Psoas muscle (tissue), 8 donors: ENCODE measurements around the gene SLC25A29. TPM values are rescaled to one million over a fixed set of nuclear protein-coding genes. Genes with fewer than 3 reads are reported as not detected.

Experiments used
- ATAC-seq, 4 donors: fragments of 200-7000 bp; cut with Tn5 transposase; one replicate each; pipeline ENCODE4 v1.9.1; 2020; ENCODE audit warnings: moderate library complexity in 3 of 4, mild to moderate bottlenecking in 2 of 4
- DNase-seq, 2 donors: peaks; one replicate each; pipeline ENCODE4 v3.0.0-alpha.2; 2020
- H3K27ac ChIP-seq: fragments of 200-600 bp; one replicate; pipeline ENCODE4 v1.8.0; 2022
- H3K27me3 ChIP-seq, 3 donors: fragments of 200-600 bp in 1 of 3; one replicate each; pipeline versions ENCODE4 v1.6.1 to v1.8.0; 2013 to 2022; ENCODE audit warnings: low read length in 2 of 3, mild to moderate bottlenecking in 2 of 3, moderate library complexity in 1 of 3; ENCODE audit not compliant: insufficient read depth in 3 of 3
- H3K36me3 ChIP-seq, 2 donors: fragments of 200-600 bp in 1 of 2; one replicate each; pipeline versions ENCODE4 v1.6.1 to v1.8.0; 2013 to 2022; ENCODE audit warnings: low read depth in 1 of 2, mild to moderate bottlenecking in 1 of 2, moderate library complexity in 1 of 2; ENCODE audit not compliant: insufficient read depth in 1 of 2
- H3K4me1 ChIP-seq: fragments of 200-600 bp; one replicate; pipeline ENCODE4 v1.8.0; 2022
- H3K4me3 ChIP-seq: fragments of 200-600 bp; one replicate; pipeline ENCODE4 v1.8.0; 2022; ENCODE audit warnings: mild to moderate bottlenecking
- H3K9me3 ChIP-seq: fragments of 200-600 bp; one replicate; pipeline ENCODE4 v1.8.0; 2022
- WGBS, 3 donors: extraction: QIAGEN DNeasy Blood & Tissue Kit; methylation state at CpG; one replicate each; pipeline versions ENCODE4 v1.1.6 to v1.1.7; 2013; 5-methylcytosine and 5-hydroxymethylcytosine counted together
- intact Hi-C, 2 donors: fragments of 100-400 bp; cut with DNase I; formaldehyde crosslinking; loops; one replicate each; pipeline versions ENCODE4 v1.11.0 to v1.14.2; 2022
- polyA plus RNA-seq, 3 donors: library from polyadenylated mRNA; stranded (reverse); fragments of 200-250 nt; gene quantifications; one replicate each; pipeline ENCODE4 v1.2.3, GENCODE V29; 2013
- total RNA-seq, 4 donors: library from RNA; stranded (reverse); fragmentation: NEBNext Ultra II Directional in 2 of 4; extraction: Animal tissue kit (Norgen Biotek cat#: 25700) in 2 of 4; gene quantifications; one replicate each; pipeline versions ENCODE4 v1.2.1 to v1.2.4, GENCODE V29; 2021 to 2023
- TF ChIP-seq, protein P1 (sequence below): fragments of 200-600 bp; IDR thresholded peaks from one replicate; pipeline ENCODE4 v1.8.0; 2022; ENCODE audit warnings: antibody characterized with exemption
- donor health status: healthy with polysubstance abuse.
- donor health status: DM: no; HTN: no; CAD: no; lungs with moderate emphysema.
- donor health status: Bipolar disorder and iron deficiency.
- donor health status: healthy.
- donor health status: DM: yes; HTN: yes; CAD: no.
- donor health status: DM: no; HTN: no; CAD: no.
- donor health status: DM: no; HTN: no; CAD: no.
- donor health status: DM: yes; HTN: yes; CAD: no.

Gene SLC25A29
- total and polyA plus RNA-seq, 7 donors, result 4.5 to 14.8 (median 6.7) TPM

DNA sequence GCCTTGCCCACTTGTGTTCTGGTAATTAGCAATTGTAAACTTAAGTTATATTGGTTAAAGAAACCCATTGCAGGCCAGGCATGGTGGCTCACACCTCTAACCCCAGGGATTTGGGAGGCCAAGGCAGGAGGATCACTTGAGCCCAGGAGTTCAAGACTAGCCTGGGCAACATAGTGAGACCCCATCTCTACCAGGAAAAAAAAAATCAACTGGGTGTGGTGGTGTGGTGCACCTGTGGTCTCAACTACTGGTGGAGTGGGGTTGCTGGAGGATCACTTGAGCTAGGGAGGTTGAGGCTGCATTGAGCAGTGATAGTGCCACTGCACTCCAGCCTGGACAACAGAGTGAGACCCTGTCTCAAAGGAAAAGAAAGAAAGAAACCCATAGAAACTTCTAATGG lies 53.6 kb downstream of the SLC25A29 start:
- Histone ChIP-seq H3K36me3 (no peaks in the 10 kb centered on the region), H3K27ac (no peak overlapping the region), H3K4me3 (no peak overlapping the region), H3K4me1 (peaks cover 54% of the 10 kb centered on the region), H3K9me3 (no peaks in the 10 kb centered on the region), H3K27me3 (no peaks in the 10 kb centered on the region)
- TF ChIP-seq, protein P1, sequence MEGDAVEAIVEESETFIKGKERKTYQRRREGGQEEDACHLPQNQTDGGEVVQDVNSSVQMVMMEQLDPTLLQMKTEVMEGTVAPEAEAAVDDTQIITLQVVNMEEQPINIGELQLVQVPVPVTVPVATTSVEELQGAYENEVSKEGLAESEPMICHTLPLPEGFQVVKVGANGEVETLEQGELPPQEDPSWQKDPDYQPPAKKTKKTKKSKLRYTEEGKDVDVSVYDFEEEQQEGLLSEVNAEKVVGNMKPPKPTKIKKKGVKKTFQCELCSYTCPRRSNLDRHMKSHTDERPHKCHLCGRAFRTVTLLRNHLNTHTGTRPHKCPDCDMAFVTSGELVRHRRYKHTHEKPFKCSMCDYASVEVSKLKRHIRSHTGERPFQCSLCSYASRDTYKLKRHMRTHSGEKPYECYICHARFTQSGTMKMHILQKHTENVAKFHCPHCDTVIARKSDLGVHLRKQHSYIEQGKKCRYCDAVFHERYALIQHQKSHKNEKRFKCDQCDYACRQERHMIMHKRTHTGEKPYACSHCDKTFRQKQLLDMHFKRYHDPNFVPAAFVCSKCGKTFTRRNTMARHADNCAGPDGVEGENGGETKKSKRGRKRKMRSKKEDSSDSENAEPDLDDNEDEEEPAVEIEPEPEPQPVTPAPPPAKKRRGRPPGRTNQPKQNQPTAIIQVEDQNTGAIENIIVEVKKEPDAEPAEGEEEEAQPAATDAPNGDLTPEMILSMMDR, result no peak
- DNase-seq (no peak), ATAC-seq (no peak)
- intact Hi-C loops, result no loop called here

DNA sequence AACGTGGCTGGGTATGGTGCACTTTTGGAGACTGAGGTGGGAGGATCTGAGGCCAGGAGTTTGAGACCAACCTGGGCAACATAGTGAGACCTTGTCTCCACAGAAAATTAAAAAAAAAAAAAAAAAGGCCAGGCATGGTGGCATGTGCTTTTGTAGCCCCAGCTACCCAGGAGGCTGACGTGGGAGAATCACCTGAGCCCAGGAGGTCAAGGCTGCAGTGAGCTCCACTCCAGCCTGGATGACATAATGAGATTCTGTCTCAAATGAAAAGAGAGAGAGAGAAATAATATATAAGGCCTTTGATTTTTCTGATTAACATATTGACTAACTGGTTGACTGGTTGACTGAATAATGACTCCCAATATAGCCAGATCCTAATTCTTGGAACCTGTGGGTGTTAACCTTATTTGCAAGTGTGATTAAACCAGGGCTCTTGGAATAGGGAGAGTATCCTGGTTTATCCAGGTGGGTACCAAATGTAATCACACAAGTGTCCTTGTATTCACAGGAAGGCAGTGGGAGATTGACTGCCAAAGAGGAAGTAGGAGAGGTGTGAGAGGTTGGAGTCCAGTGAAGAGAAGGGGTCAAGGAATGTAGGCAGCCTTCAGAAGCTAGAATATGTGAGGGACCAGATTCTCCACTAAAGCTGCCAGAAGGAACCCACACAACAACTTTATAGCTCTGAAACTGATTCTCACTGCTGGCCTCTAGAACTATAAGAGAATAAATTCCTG lies 55.3 kb downstream of the SLC25A29 start:
- H3K4me3 ChIP-seq, result no peak overlapping the region
- H3K36me3 ChIP-seq, result no peaks in the 10 kb centered on the region
- DNase-seq (no peak), ATAC-seq (no peak)
- no peaks in the 10 kb centered on the region for H3K27me3 ChIP-seq
- no peaks in the 10 kb centered on the region for H3K9me3 ChIP-seq
- TF ChIP-seq, protein P1, result no peak
- 86 to 93% (median 91%) methylated on average over 2 of the region's 2 CpGs for WGBS, 3 donors
- peaks cover 65% of the 10 kb centered on the region for H3K4me1 ChIP-seq
- no peak overlapping the region for H3K27ac ChIP-seq
- intact Hi-C loops, result no loop called here

DNA sequence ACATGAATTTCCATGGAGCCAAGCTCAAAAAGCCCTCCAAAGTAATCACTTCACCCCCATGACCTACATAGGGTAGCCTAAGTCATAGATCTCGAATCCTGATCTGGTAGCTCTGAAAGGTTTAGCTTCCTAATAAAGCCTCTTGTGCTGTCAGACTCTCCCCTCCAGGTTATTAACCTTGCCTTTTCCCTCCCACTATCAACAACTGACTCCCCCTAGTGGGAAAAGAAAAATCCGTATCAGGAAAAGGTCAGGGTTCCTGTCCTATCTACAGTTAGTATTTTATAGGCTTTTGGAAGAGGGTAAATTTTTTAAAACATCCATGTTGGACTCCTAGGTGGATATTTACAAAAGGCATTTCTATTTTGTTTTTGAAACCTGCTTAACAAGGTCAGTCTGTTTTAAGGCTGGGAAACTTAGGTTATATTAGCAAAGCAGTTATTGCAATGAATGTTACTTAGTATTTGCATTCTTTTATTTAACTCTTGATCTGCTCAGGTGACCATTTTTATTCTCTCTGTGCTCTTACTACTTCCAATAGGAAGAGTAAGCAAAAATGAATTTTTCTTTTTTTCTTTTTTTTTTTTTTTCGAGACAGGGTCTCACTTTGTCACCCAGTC lies 59.3 kb downstream of the SLC25A29 start:
- H3K4me1 ChIP-seq, result peaks cover 82% of the 10 kb centered on the region
- intact Hi-C loops, result no loop called here
- no peak overlapping the region for H3K4me3 ChIP-seq
- H3K27me3 ChIP-seq, result no peaks in the 10 kb centered on the region
- WGBS, 3 donors, result 22 to 26% (median 24%) methylated on average over 3 of the region's 3 CpGs
- H3K27ac ChIP-seq, result peak overlapping the region; percentile 60
- H3K36me3 ChIP-seq, result no peaks in the 10 kb centered on the region
- ATAC-seq (peak; percentile 55 to 78 (median 67)), DNase-seq (no peak)
- TF ChIP-seq, protein P1, result peak; percentile 55
- H3K9me3 ChIP-seq, result no peaks in the 10 kb centered on the region

DNA sequence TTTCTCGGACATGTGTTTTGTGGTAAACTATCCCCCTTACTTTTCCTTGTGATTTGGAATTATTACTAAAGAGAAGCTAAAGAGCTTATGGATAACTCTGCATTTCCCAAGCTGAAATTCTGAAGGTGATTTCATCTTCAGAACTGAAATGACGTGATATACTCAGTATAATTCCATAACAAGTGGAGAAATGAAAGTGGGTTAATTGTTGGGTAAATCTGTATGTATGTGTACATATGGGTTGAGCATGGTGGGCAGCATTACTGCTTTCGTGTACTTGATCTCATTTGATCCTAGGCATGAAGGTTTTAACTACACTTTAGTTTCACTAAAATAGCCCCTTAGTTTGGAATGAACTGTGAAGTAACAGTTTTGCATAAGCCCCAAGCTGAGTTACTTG lies 63.2 kb downstream of the SLC25A29 start:
- no peak overlapping the region for H3K4me3 ChIP-seq
- no peak for DNase-seq
- H3K27me3 ChIP-seq, result no peaks in the 10 kb centered on the region
- 82 to 86% (median 86%) methylated on average over 3 of the region's 3 CpGs for WGBS, 3 donors
- TF ChIP-seq, protein P1, result no peak
- intact Hi-C loops, result loop anchor here (5.0 kb wide), 3 partner anchors 39 to 134 kb away; partner anchors contain the start of genes SLC25A29 (in 1 of the 2) and WDR25 (in 1 of the 2)
- no peaks in the 10 kb centered on the region for H3K9me3 ChIP-seq
- no peak for ATAC-seq
- no peaks in the 10 kb centered on the region for H3K36me3 ChIP-seq
- no peak overlapping the region for H3K27ac ChIP-seq
- peaks cover 67% of the 10 kb centered on the region for H3K4me1 ChIP-seq
